Ammon's horn (tissue), 1 donor: ENCODE results near the gene PDE9A.

Source experiments
- DNase-seq: peaks from one replicate; pipeline ENCODE4 v3.0.0-alpha.2; 2016; ENCODE audit warnings: low spot score

Gene PDE9A

GRCh38 chr21:42672699-42673458 lies 19.5 kb downstream of the PDE9A start:
- no peak for DNase-seq

DNA sequence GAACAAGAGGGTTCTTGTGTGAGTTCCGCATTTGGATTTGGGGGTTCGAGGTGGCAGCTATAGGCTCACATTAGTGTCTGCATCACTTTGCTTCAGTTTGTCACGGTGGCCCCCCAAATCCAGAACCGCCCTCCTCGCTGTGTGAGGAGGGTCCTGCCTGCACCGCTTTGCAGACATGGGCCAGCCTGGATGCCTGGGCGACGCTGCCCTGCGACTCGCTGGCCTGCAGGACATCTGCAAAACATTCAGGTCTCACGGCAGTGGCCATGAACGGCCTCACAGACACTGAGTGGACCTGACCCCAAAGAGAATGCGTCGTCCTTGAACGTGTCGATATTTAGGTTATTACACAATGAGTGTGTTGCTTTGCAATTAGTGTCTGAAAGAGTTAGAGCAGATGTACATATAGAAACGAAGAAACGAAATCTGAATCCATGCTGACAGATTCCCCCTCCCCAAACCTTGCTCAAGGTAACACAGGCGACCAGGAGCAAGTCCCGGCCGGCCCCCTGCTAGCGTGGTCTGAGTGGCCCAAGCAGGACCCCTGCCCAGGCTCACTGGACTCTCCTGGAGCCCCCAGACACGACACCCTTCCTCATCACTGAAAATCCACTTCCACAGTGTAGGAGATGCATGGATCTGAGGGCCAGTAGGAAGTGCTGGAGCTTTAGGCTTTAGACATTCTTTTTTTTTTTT lies 20.4 kb downstream of the PDE9A start:
- DNase-seq: no peak

- DNase-seq: no peak
Observed at GRCh38 chr21:42674351-42674940, 21.0 kb downstream of the PDE9A start.

DNA sequence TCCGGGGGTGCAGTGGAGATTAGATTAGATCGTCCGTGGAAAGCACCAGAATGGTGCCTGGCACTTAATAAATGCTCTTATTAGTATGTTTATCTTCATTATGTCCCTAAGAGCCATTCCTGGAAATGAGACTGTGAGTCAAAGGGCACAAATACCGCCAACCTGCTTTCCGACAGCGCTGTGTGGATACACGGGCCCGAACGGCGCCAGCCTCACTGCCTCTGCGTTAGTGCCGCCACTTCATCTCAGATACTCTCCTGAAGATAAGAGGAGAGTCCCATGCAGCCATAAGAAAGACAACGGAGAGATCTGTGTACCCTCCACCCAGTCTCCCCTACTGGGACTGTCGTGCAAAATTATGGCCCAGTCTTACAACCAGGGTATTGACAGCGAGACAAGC lies 22.0 kb downstream of the PDE9A start:
- no peak for DNase-seq

- DNase-seq: no peak
Observed at GRCh38 chr21:42676808-42677207, 23.4 kb downstream of the PDE9A start.

DNA sequence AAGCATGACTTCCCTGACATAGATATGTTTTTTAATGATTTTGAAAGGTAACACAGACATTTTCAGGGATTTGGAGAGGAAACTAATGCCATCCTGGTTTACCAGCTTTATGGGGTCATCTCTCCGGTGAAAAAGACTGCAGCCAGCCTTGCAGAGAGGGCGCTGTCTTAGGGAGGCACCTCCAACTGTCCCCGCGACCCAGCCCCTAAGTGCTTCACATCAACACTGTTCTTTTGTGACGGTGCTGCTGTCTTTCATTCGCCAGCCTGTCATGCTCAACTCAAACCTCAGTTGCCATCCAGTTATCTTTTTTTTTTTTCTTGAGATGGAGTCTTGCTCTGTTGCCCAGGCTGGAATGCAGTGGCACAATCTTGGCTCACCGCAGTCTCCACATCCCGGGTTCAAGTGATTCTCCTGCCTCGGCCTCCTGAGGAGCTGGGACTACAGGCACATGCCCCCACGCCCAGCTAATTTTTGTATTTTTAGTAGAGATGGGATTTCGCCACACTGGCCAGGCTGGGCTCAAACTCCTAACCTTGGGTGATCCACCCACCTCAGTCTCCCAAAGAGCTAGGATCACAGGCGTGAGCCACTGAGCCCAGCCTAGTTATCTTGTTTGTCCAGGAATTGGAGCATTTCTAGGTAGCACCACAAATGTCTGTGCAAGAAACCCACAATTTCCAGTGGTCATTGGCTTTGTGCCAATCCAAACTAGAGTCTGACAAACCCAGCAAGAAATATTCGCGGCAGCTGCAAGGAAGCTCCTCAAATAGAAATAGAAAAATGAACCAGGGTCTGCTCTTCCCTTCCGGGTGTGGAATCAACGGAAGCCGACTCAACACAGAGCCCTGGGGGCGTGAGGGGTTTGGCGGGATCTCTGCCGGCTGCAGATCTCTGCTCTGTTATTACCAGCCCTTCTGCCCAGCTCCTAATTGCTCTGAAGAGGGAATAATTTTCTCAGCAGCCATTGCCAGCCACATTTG lies 24.2 kb downstream of the PDE9A start:
- DNase-seq: no peak

GRCh38 chr21:42678618-42679295 lies 25.3 kb downstream of the PDE9A start:
- no peak for DNase-seq

DNA sequence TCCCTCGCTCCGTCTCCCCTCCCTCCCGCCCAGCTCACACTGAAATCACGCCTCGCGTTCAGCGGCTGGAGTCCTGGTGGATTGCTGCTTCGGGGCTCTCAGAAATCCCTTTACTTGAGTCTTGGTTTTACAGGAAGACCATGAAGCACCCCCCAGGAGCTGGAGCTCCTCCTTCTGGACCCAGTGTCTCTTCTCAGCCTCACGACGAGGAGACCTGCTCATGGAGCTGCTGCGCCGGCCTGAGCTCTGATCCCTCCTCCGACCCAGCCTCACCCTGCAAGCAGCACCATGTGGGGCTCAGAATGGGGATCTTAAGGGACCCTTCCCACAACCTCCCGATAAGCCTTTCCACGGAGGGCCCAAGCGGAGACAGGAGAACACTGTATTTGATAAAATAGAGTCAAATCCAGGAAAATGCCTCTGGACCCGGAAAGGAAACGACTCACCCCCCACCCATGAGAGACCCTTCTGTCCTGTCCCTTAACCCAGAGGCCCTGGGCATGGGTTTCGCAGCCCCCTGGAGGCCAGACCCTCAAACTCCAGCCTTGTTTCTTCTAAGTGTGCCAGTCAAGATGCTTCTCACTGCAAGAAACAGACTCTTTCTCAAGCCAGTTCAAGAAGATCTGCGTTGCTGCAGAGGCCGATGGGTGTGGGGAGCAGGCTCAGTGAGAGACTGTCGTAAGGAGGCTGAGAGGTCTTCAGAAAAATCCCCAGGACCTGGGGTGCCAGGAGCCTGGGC lies 26.1 kb downstream of the PDE9A start:
- no peak for DNase-seq

- DNase-seq: no peak
Observed at GRCh38 chr21:42680058-42680330, 26.6 kb downstream of the PDE9A start.

GRCh38 chr21:42680429-42680828 lies 27.0 kb downstream of the PDE9A start:
- no peak for DNase-seq

DNA sequence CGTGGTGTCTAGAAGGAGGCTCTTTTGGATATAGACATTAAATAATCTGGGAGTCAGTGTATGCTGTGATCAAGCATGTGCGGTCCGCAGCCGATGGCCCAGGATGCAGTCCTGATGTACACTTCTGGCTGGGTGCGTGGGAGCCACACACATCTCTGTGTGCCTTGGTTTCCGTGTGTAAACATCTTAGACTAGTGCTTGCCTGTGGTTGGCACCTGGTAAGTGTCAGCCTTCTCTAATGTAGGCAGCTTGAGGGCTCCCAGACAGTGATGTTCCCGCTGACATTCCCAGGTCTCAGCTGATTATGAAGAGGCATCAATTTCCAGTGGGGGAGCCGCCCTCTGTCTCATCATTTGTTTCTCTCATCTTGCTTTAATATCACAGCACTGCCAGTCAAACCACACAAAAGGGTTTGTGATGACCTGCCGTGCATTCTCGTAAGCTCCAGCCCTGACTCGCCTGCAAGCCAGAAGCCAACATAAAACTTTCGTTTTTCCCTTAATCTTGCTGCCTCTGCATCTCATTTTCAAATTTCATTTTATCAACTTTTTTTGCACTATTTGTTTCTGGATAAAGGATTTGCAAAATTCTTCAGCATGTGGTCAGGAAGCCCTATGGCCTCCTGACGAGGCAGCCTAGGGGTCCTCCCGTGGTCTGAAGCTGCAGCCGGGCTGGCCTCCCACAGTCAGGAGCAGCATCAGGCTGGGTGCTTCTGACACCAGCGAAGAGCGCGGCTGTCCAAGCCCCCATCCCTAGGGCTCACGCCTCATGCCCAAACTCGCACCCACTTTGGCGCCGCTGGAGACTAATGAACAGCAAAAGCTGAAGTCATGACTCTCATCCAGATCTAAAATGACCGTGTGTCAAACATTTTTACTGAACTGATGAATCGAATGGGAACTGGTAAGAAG lies 28.1 kb downstream of the PDE9A start:
- DNase-seq: no peak

DNA sequence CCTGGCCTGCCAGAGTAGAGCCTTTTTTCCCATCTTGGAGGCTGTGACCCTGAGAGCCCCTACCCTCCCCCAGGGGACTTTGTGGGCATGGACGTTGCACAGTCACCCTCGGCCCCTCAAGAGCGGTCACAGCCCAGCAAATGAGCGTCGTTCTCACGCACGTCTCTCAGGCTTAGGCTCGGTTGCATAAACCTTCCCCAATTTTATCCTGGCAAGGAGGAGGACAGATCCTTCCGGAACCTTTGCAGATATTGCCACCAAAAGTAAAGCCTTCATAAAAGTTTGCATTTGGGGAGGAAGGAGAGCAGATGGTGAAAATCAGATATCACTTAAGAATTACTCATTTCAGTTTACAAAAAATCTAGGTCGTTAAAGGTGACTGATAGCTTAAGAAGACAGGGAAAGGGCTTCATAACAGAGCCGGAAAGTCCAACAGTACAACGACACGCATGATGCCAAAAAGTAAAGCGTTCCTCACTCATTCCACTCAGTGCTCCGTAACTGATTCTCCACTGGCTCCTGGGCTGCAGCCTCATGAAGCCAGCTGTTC lies 29.3 kb downstream of the PDE9A start:
- DNase-seq: no peak

DNA sequence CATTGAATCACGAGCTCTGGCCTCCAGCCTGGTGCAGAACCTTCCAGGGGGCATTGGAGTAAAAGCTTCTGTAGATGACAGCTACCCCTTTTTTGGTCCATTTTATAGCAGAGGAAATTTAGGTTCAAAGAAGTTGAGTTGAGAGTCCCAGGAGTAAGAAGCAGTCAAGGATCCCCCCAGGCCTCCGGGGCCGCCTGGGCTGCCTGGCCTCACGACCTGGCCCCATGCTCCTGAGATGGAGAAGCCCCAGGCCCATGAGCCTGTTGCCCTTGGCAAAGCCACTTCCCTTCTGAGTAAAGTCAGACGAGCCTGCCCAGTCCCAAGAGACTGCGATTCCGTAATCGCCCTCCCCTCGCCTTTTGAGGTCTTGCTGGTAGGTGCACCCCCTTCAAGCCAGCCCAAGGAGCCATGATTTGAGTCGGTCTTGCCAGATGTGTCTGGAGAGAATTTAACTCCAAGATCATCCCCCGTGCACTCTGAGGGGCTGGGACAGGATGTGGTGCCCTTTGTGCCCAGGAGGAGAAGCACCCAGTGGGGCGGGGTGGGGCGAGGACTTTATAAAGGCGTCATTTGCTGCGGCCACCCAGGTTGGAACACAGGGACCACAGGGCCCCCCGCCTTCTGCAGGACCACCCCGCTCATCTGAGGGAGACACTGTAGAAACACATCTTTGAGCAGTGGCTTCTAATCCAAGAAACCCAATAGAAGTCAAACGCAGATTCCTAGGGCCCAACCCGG lies 30.1 kb downstream of the PDE9A start:
- no peak for DNase-seq

- DNase-seq: no peak
Observed at GRCh38 chr21:42684109-42684916, 30.9 kb downstream of the PDE9A start.

DNA sequence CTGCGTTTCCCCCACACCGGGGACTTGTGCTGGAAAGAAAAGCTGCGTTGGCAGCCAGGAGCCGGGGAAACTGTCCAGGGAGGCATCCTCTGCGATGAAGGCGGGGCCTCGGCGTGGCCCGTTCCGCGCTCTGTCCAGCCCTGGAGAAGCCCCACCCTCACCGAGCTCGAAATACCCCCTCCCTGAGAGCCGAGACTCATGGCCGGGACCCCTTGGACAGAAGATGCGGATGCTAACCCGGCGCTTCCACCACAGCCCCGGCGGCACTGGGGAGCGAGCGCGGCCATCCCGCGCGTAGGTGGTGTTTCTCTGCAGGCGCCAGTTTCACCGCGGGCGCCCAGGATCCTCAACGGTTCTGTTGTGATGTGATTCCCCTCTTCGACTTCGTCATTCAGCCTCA lies 31.6 kb downstream of the PDE9A start:
- no peak for DNase-seq

DNA sequence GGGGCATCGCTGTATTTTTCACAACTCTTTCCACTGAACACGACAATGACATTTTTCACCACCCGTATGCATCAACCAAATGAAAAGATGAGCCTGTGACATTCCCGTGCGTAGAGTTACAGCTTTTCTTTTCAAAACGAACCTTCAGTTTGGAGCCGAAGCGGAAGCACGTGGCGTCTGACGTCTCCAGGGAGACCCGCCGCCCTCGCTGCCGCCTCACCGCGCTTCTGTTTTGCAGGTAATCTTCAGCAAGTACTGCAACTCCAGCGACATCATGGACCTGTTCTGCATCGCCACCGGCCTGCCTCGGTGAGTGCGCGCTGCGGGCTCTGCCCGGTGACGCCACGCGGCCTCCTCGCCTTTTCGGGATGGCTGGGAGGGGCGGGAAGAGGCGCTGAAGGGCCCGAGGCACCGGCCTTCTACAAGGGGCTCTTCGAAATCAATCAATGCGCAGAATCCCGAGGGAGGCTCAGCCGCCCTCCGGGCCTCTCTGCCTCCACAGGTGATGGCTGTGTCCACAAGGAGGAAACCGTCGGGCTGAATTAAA lies 32.6 kb downstream of the PDE9A start:
- DNase-seq: no peak

DNA sequence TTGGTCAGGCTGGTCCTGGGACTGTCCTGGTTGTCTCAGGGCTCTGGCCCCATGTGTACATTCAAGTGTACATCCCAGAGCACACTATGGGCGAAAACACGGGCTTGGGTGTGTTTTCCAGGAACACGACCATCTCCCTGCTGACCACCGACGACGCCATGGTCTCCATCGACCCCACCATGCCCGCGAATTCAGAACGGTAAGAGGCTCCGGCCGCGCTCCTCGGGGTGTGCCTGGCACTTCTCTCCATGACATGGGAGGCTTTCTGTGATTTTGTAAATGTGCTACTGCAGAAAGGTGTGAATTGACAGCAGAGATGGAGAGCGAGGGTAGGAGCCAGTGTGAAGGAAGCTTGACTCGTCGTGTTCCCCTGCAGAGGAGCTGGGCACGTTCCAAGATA lies 34.4 kb downstream of the PDE9A start:
- no peak for DNase-seq
